PFSK-1 (cell line): ENCODE measurements around the gene MKS1.

Experiments
- FOXP2 ChIP-seq: optimal IDR thresholded peaks from 2 replicates; pipeline ENCODE3; 2011; ENCODE audit warnings: borderline replicate concordance, control low read depth, inconsistent platforms; ENCODE audit not compliant: insufficient read depth; ENCODE audit errors: extremely low read length, extremely low read depth
- POLR2AphosphoS5 ChIP-seq: IDR thresholded peaks from 2 replicates; pipeline ENCODE4 v1.6.1; 2012; ENCODE audit warnings: low read depth, mild to moderate bottlenecking, control low read depth, low read length, moderate library complexity
- REST ChIP-seq, 2 experiments: IDR thresholded peaks; 2 replicates each; pipeline versions ENCODE4 v1.6.1 to v1.8.0; 2011 to 2012; ENCODE audit warnings: low read depth in 2 of 2, low read length in 2 of 2, control low read depth in 1 of 2, inconsistent platforms in 1 of 2, mild to moderate bottlenecking in 1 of 2, moderate library complexity in 1 of 2; ENCODE audit not compliant: insufficient read depth in 1 of 2
- SIN3A ChIP-seq: IDR thresholded peaks from 2 replicates; pipeline ENCODE4 v1.6.1; 2012; ENCODE audit warnings: mild to moderate bottlenecking, low read length, moderate library complexity, borderline replicate concordance; ENCODE audit not compliant: insufficient read depth
- TAF1 ChIP-seq: IDR thresholded peaks from 2 replicates; pipeline ENCODE4 v1.6.1; 2012; ENCODE audit warnings: low read length, control low read depth, borderline replicate concordance; ENCODE audit not compliant: insufficient read depth

- TF ChIP-seq REST (IDR thresholded peaks at IDR 0.05; ENCODE audit: insufficient read depth in 1 of 2, low read depth in 2 of 2, low read length in 2 of 2) (no peak), SIN3A (no peak), POLR2AphosphoS5 (no peak), TAF1 (no peak), FOXP2 (no peak)
Measured at GRCh38 chr17:58202859-58203258, 16.2 kb downstream of the MKS1 start.
